HG03025 (cell line): Measurements from ENCODE around the gene ARFRP1.

Experiments
- ATAC-seq: cut with Tn5 transposase; IDR thresholded peaks from one replicate; pipeline ENCODE4 v1.9.1; 2021; ENCODE audit warnings: mild to moderate bottlenecking, moderate library complexity; ENCODE audit not compliant: unreplicated experiment, low FRiP score

Gene ARFRP1

DNA sequence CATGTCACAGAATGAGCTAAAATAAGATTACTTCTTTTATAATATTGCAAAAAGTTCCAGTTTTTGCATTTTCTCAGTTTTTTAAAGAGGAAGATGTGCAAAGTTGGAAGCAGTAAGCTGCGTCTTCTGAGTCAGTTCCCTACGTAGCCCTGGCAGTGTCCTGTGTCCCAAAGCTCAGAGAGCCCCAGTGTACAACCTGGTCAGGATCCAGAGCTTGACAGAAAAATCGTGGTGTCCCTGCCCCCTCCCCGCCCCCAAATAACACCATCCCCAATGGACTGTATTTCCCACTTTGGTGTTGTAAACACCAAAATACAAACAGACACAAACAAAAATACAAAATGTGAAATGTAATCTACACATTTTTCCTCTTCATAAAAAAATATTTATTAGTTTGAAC is 36.4 kb upstream of the ARFRP1 start:
- ATAC-seq: no peak

DNA sequence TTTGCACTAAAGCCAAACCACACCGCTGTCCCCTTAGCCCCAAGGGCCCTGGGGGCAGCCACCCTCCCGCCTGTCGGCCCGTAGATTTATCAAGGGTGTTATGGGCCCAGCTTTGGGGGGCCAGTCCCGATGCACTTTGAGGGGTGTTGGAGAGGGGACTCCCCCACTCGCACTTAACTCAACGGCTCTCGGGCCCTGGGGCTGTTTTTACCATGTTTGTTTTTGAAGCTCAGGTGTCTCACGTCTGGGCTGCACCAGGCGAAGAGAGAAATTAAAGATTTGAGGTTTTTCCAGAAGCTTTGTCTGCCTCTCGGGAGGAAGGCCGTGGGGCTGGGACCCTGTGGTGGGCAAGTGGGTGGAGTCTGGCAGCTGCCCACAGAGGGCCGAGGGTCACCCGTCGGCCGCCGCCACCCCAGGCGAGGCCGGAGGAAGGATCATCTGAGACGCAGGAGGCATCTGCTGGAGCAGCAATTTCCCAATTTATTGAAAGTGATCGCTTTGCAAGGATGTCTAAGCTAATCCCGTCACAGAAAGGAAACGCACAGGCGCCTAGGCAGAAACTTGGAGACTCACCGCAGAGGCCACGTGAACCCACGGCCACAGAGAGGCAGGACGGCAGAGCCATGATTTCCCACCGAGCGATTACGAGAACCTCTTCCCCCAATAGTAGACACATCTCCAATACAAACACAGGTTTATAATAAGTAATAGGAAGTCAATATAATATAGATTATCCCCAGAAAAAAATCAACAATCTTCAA is 35.6 kb upstream of the ARFRP1 start:
- ATAC-seq: no peak

DNA sequence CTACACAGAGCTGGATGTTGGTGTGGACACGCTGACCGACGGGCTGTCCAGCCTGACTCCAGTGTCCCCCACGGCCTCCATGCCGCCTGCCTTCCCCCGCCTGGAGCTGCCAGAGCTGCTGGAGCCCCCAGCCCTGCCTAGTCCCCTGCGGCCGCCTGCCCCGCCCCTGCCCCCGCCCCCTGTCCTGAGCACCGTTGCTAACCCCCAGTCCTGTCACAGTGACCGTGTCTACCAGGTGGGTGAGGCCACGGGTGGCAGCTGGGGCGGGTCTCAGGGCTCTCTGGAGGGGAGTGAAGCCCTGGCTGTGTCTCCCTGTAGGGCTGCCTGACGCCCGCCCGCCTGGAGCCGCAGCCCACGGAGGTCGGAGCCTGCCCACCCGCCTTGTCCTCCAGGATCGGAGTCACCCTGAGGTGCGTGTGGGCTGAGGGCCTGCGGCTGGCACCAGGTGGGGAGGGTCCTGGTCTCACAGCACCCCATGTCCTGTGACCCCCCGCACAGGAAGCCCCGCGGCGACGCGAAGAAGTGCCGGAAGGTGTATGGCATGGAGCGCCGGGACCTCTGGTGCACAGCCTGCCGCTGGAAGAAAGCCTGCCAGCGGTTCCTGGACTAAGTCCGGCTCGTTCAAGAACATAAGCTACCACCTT is 34.7 kb upstream of the ARFRP1 start:
- no peak for ATAC-seq

- ATAC-seq: no peak
These were observed 34.1 kb upstream of the ARFRP1 start for GRCh38 chr20:63741676-63742380.

- no peak for ATAC-seq
These were observed 33.5 kb upstream of the ARFRP1 start for GRCh38 chr20:63741354-63741675.

GRCh38 chr20:63740627-63741353 is 33.0 kb upstream of the ARFRP1 start:
- ATAC-seq: no peak

GRCh38 chr20:63740070-63740626 is 32.4 kb upstream of the ARFRP1 start:
- no peak for ATAC-seq

- ATAC-seq: peak; percentile 45
These were observed 31.6 kb upstream of the ARFRP1 start, which contains the start of gene SLC2A4RG for GRCh38 chr20:63739130-63740069. Gene SLC2A4RG, plus strand, starts transcription at chr20:63739776. Its CDS starts 137 bp downstream, at chr20:63739913.

DNA sequence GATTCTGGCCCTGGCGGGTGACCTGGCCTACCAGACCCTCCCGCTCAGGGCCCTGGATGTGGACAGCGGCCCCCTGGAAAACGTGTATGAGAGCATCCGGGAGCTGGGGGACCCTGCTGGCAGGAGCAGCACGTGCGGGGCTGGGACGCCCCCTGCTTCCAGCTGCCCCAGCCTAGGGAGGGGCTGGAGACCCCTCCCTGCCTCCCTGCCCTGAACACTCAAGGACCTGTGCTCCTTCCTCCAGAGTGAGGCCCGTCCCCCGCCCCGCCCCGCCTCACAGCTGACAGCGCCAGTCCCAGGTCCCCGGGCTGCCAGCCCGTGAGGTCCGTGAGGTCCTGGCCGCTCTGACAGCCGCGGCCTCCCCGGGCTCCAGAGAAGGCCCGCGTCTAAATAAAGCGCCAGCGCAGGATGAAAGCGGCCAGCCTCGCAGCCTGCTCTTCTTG is 30.9 kb upstream of the ARFRP1 start:
- ATAC-seq: no peak

DNA sequence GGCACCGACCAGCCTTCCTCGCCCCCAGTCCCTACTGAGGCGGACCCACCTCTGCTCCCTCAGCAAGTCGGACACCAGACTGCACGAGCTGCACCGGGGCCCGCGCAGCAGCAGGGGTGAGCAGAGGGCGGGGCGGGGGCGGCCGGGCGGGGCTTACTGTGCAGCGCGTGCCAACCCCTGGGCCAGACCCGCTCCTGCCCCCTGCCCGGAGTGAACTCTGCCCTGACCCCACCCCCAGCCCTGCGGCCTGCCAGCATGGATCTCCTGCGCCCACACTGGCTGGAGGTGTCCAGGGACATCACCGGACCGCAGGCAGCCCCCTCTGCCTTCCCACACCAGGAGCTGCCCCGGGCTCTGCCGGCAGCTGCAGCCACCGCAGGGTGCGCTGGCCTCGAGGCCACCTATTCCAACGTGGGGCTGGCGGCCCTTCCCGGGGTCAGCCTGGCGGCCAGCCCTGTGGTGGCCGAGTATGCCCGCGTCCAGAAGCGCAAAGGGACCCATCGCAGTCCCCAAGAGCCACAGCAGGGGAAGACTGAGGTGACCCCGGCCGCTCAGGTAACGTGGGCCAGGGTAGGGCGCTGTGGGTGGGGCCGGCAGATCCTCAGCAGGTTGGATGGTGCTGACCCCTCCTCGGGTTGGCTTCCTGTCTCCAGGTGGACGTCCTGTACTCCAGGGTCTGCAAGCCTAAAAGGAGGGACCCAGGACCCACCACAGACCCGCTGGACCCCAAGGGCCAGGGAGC is 30.3 kb upstream of the ARFRP1 start:
- no peak for ATAC-seq

- no peak for ATAC-seq
These were observed 29.8 kb upstream of the ARFRP1 start for GRCh38 chr20:63737695-63737944.

DNA sequence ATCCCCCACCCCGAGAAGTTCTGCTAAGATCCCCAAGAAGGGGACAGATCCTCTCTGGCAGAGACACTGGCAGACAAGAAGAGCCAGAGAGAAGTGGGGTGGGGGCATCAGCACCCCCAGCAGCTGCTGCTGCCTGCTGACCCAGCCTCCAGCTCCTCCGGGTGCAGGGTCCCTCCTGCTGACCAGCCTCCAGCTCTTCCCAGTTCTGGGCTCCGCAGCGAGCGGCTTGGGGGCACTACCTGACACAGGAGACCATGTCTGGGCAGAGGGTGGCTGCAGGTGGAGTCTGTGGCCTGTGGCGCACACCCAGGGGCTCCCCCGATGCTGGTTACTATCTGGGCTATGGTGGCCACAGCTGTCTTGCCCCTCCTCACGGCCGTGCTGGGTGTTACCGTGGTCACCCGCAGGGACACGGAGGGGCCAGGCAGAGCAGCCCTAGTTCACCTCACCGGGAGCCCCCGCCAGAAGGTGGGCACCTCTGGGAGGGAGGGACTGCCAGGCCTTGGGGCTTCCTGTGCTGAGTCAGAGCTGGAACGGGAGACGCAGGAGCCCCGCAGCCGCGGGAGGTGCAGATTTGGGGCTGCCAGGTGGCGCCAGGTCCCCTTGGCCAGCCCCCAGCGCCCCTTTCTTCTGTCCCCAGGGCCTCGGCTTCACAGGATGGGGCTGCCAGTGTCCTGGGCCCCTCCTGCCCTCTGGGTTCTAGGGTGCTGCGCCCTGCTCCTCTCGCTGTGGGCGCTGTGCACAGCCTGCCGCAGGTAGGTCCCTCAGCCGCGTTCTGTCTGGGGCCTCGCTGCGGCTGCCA is 29.3 kb upstream of the ARFRP1 start:
- no peak for ATAC-seq

DNA sequence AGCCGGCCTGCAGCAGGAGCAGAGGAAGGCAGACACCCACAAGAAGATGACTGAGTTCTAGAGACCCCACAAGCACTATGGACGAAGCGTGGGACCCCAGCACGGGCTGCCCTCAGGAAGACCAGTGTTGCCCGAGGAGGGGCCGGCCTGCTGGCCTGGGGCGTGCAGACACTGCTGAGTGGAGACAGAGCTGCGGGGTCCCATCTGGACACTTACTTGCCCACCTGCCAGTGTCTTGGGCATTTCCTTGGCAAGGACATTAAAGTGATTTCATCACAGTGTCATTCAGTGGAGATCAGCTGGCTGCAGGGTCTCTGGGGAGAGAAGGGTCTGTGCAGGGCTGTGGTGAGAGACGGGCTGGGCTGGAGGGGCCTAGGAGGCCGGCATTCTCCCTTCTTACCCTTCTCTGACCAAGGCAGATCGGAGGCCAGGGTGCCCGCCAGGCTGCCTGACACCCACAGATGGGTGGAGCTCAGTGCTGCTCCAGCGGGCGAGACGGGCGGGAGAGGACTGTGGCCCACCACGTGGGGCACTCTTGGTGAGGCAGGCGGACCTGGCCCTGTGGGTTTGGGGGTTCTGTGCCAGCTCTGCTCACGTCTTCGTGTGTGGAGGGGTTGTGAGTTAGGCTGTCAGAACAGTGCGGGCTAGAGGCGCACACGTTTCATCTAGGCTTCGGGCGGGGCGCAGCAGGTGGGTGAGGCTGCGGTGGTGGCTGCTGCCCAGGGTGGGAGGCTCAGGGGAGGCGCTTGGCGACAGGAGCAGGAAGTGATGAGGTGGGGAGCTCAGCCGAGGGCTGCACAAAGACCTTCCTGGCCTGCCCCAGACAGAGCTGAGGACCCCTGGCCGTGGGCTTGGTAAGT is 28.3 kb upstream of the ARFRP1 start, which contains the start of gene LIME1:
Gene LIME1 (plus strand): TSS at position 806 of the 860 bp plus-strand sequence. CDS start 886 bp downstream, outside the sequence.
- ATAC-seq: no peak

- ATAC-seq: no peak
These were observed 27.4 kb upstream of the ARFRP1 start for GRCh38 chr20:63734946-63735858.

DNA sequence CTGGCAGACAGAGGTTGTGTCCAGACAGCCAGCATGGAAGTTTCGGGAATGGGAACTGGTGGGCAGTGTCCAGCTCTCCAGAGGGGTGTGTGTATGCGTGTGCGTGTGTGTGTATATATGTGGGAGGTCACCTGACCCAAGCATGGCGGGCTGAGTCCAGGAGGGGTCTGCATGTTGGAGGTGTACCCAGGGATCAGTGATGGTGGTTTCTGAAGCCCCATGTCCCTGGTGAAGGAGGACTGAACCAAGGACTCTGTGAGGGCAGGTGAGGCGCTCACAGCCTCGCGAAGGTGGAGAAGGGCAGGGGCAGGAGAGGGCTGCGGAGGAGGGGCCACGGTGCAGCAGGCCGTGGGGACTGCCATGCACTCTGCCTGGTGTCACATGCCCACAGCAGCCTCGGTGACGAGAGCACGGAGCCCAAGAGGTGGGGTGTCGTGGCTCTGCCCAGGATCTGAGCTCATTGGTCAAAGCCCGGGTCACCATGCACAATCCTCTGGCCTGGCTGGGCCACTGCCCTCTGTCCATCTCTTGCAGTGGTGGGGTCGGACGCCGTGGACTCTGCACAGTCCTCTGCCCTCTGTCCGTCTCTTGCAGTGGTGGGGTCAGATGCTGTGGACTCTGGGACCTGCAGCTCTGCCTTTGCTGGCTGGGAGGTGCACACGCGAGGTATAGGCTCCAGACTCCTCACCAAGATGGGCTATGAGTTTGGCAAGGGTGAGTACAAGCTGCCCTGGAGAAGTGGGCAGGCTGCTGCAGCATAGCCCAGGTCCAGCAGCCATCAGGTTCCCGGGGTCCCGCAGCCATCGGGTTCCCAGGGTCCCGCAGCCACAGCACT is 26.6 kb upstream of the ARFRP1 start:
- no peak for ATAC-seq
